H1 (cell line): ENCODE data around the gene CST11. TPM values are rescaled to one million over a fixed set of nuclear protein-coding genes. Genes with fewer than 3 reads are reported as not detected.

Experiments used
- CTCF ChIA-PET: fragments of 300-600 bp; sonication (Branson Sonifier 250); formaldehyde crosslinking; loops from one replicate; lab custom pipeline; 2021; ENCODE audit not compliant: partially characterized antibody; lab: Charles Lee
- POLR2A ChIA-PET: fragments of 300-600 bp; sonication (Branson Sonifier 250); formaldehyde crosslinking; loops from one replicate; lab custom pipeline; 2021; ENCODE audit warnings: inconsistent platforms; ENCODE audit not compliant: partially characterized antibody; lab: Charles Lee
- DNase-seq, 2 experiments: peaks; one replicate each; pipeline versions ENCODE4 v3.0.0 to v3.0.0-alpha.2; 2010 to 2022; ENCODE audit warnings: low spot score in 2 of 2, low read depth in 1 of 2, mixed read lengths in 1 of 2
- FAIRE-seq: peaks from 2 replicates; lab custom pipeline; 2011; peaks lifted over from hg19 to GRCh38; lab: Jason Lieb, UNC
- H2AFZ ChIP-seq: 2 replicates; pipeline ENCODE4 v1.8.1; 2012; ENCODE audit warnings: low read length, inconsistent platforms
- H2AK5ac ChIP-seq: 2 replicates; pipeline ENCODE4 v1.6.1; 2013; ENCODE audit warnings: low read depth, low read length
- H2BK120ac ChIP-seq: replicated peaks from 2 replicates; pipeline ENCODE3; 2013; ENCODE audit warnings: low read depth, low read length, inconsistent platforms
- H2BK12ac ChIP-seq: 2 replicates; pipeline ENCODE4 v1.6.1; 2013; ENCODE audit warnings: low read depth, low read length
- H2BK15ac ChIP-seq: 2 replicates; pipeline ENCODE4 v1.6.1; 2013; ENCODE audit warnings: low read length
- H2BK20ac ChIP-seq: 2 replicates; pipeline ENCODE4 v1.6.1; 2013; ENCODE audit warnings: low read length
- H2BK5ac ChIP-seq: 2 replicates; pipeline ENCODE4 v1.6.1; 2013; ENCODE audit warnings: low read depth, low read length
- H3K14ac ChIP-seq: 2 replicates; pipeline ENCODE4 v1.6.1; 2013; ENCODE audit warnings: inconsistent platforms; ENCODE audit not compliant: insufficient read length
- H3K18ac ChIP-seq: 2 replicates; pipeline ENCODE4 v1.6.1; 2013; ENCODE audit warnings: low read length; ENCODE audit errors: extremely low read depth
- H3K23ac ChIP-seq: 2 replicates; pipeline ENCODE4 v1.6.1; 2013; ENCODE audit warnings: inconsistent platforms; ENCODE audit not compliant: insufficient read length
- H3K23me2 ChIP-seq: 2 replicates; pipeline ENCODE4 v1.6.1; 2013; ENCODE audit warnings: low read depth, low read length
- H3K27ac ChIP-seq: 2 replicates; pipeline ENCODE4 v1.6.1; 2011; ENCODE audit warnings: low read depth, low read length, inconsistent platforms
- H3K27me3 ChIP-seq, 4 experiments: replicated peaks in 1 of 4; 1 replicate in 1 of 4; 2 replicates in 3 of 4; pipeline versions ENCODE4 v1.6.1 to v1.8.1; 2011 to 2013; ENCODE audit warnings: low read length in 3 of 4, mild to moderate bottlenecking in 3 of 4, inconsistent platforms in 2 of 4, mixed read lengths in 2 of 4, moderate library complexity in 1 of 4; ENCODE audit not compliant: control insufficient read depth in 3 of 4, insufficient read depth in 3 of 4; ENCODE audit errors: extremely low read depth in 1 of 4
- H3K36me3 ChIP-seq, 4 experiments: 2 replicates each; pipeline versions ENCODE4 v1.6.1 to v1.8.1; 2011 to 2013; ENCODE audit warnings: mild to moderate bottlenecking in 4 of 4, low read length in 3 of 4, moderate library complexity in 2 of 4, control low read depth in 1 of 4, inconsistent platforms in 1 of 4; ENCODE audit not compliant: insufficient read depth in 4 of 4, control insufficient read depth in 2 of 4
- H3K4ac ChIP-seq: replicated peaks from 2 replicates; pipeline ENCODE3; 2013; ENCODE audit warnings: low read length, low read depth, mixed read lengths, inconsistent platforms; ENCODE audit not compliant: insufficient read length
- H3K4me1 ChIP-seq, 4 experiments: replicated peaks in 1 of 4; 1 replicate in 1 of 4; 2 replicates in 3 of 4; pipeline versions ENCODE4 v1.6.1 to v1.8.1; 2011 to 2013; ENCODE audit warnings: low read length in 3 of 4, inconsistent platforms in 2 of 4, mixed read lengths in 1 of 4; ENCODE audit not compliant: insufficient read depth in 4 of 4, control insufficient read depth in 3 of 4
- H3K4me2 ChIP-seq, 2 experiments: 2 replicates each; pipeline versions ENCODE4 v1.6.1 to v1.8.1; 2011 to 2013; ENCODE audit warnings: low read depth in 2 of 2, low read length in 2 of 2, control low read depth in 1 of 2, inconsistent platforms in 1 of 2, mild to moderate bottlenecking in 1 of 2; ENCODE audit not compliant: insufficient read depth in 1 of 2
- H3K4me3 ChIP-seq, 4 experiments: fragments of 200-600, 300-600 bp in 1 of 4; sonication (generic), shearing (Covaris generic), sonication (Bioruptor Twin) in 1 of 4; 2 replicates each; pipeline versions ENCODE4 v1.5.1 to v1.8.1; 2011 to 2016; ENCODE audit warnings: low read length in 4 of 4, low read depth in 3 of 4, control low read depth in 2 of 4, inconsistent platforms in 2 of 4, mild to moderate bottlenecking in 2 of 4, mixed read lengths in 1 of 4, moderate library complexity in 1 of 4; ENCODE audit not compliant: insufficient read depth in 2 of 4; ENCODE audit errors: extremely low read depth in 1 of 4
- H3K56ac ChIP-seq: replicated peaks from 2 replicates; pipeline ENCODE3; 2013; ENCODE audit warnings: low read depth, mild to moderate bottlenecking, mixed read lengths, low read length, inconsistent platforms; ENCODE audit not compliant: insufficient read length
- H3K79me1 ChIP-seq: 2 replicates; pipeline ENCODE4 v1.6.1; 2013; ENCODE audit warnings: low read depth, low read length, control low read depth
- H3K79me2 ChIP-seq, 2 experiments: 2 replicates each; pipeline versions ENCODE4 v1.6.1 to v1.8.1; 2012 to 2013; ENCODE audit warnings: low read length in 2 of 2, mild to moderate bottlenecking in 2 of 2, inconsistent platforms in 1 of 2; ENCODE audit not compliant: insufficient read depth in 2 of 2, control insufficient read depth in 1 of 2
- H3K9ac ChIP-seq, 4 experiments: replicated peaks in 1 of 4; 1 replicate in 1 of 4; 2 replicates in 3 of 4; pipeline versions ENCODE4 v1.6.1 to v1.8.1; 2011 to 2013; ENCODE audit warnings: low read depth in 3 of 4, low read length in 3 of 4, control low read depth in 2 of 4, mild to moderate bottlenecking in 2 of 4, moderate library complexity in 2 of 4, inconsistent platforms in 1 of 4; ENCODE audit errors: extremely low read depth in 1 of 4
- H3K9me3 ChIP-seq, 2 experiments: 2 replicates each; pipeline versions ENCODE4 v1.6.1 to v1.8.1; 2012 to 2013; ENCODE audit warnings: mild to moderate bottlenecking in 2 of 2, moderate library complexity in 2 of 2, control low read depth in 1 of 2, inconsistent platforms in 1 of 2, low read depth in 1 of 2, low read length in 1 of 2, mixed read lengths in 1 of 2; ENCODE audit not compliant: insufficient read depth in 2 of 2
- H4K20me1 ChIP-seq, 2 experiments: replicated peaks in 1 of 2; 2 replicates each; pipeline versions ENCODE3 to v1.8.1; 2011 to 2013; ENCODE audit warnings: inconsistent platforms in 2 of 2, low read length in 2 of 2, mild to moderate bottlenecking in 1 of 2; ENCODE audit not compliant: insufficient read depth in 2 of 2, control insufficient read depth in 1 of 2
- H4K5ac ChIP-seq: 2 replicates; pipeline ENCODE4 v1.6.1; 2013; ENCODE audit warnings: low read length, low read depth, mixed read lengths, inconsistent platforms; ENCODE audit not compliant: insufficient read length
- H4K8ac ChIP-seq: 2 replicates; pipeline ENCODE4 v1.8.0; 2013; ENCODE audit warnings: mild to moderate bottlenecking, moderate library complexity, low read length, inconsistent platforms; ENCODE audit not compliant: insufficient read depth; ENCODE audit errors: extremely low read depth
- H4K91ac ChIP-seq: replicated peaks from 2 replicates; pipeline ENCODE3; 2013; ENCODE audit warnings: low read length, mixed read lengths, inconsistent platforms; ENCODE audit not compliant: insufficient read length
- SIX5 ChIP-seq: IDR thresholded peaks from 2 replicates; pipeline ENCODE4 v1.6.1; 2011; ENCODE audit warnings: mild to moderate bottlenecking, low read depth, low read length
- TEAD4 ChIP-seq: IDR thresholded peaks from 2 replicates; pipeline ENCODE4 v1.6.1; 2012; ENCODE audit warnings: low read depth, low read length, inconsistent platforms, mixed read lengths
- WGBS, 2 experiments: shearing (Covaris generic) in 1 of 2; methylation state at CpG; one replicate each; pipeline versions ENCODE4 v1.1.6 to v1.1.7; 2013 to 2015; ENCODE audit warnings: low lambda C conversion rate in 2 of 2, mixed read lengths in 2 of 2, inconsistent platforms in 1 of 2, low coverage in 1 of 2, missing lambda C conversion rate in 1 of 2; ENCODE audit not compliant: insufficient replicate concordance in 2 of 2, insufficient coverage in 1 of 2, insufficient read length in 1 of 2; ENCODE audit errors: extremely low coverage in 1 of 2, missing lambda C conversion rate in 1 of 2; 5-methylcytosine and 5-hydroxymethylcytosine counted together
- polyA plus RNA-seq, 7 experiments: library from polyadenylated mRNA; depleted of rRNA in 3 of 7; stranded (reverse) in 5 of 7; unstranded in 2 of 7; fragments of >200 nt in 5 of 7; fragments of 200-250 nt in 2 of 7; gene quantifications; 1 replicate in 5 of 7; 2 replicates in 1 of 7; 4 replicates in 1 of 7; pipeline versions ENCODE4 v1.2.1 to v1.2.3, GENCODE V29; 2011 to 2013; ENCODE audit warnings: missing spikeins in 2 of 7, mixed read lengths in 2 of 7
- total RNA-seq: library from RNA; stranded (reverse); fragmentation: NEBNext Ultra II Directional; extraction: Animal tissue kit (Norgen Biotek cat#: 25700); gene quantifications from 2 replicates; pipeline ENCODE4 v1.2.1, GENCODE V29; 2021

The CST11 gene
- total and polyA plus RNA-seq, 2 of the 8 experiments (the other 6 are each of a cell fraction or from before 2014, with no cell fraction given) = 2.0 TPM; not detected in 1

DNA sequence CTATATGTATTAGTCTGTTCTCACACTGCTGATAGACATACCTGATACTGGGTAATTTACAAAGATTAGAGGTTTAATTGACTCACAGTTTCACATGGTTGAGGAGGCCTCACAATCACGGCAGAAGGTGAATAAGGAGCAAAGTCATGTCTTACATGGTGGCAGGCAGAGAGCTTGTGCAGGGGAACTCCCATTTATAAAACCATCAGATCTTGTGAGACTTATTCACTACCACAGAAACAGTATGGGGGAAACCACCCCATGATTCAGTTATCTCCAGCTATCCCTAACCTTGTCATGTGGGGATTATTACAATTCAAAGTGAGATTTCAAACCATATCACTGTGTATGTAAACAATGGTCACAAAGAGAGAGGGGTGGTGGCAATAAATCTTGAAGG, 44.9 kb upstream of the CST11 start:
- no peak overlapping the region for H2BK5ac ChIP-seq
- H3K14ac ChIP-seq = no peak overlapping the region
- no peak overlapping the region for H3K23ac ChIP-seq
- no peak overlapping the region for H4K8ac ChIP-seq
- CTCF ChIA-PET = no interaction called here
- no peak overlapping the region for H2BK120ac ChIP-seq
- no peak overlapping the region for H2BK15ac ChIP-seq
- peak overlapping the region; percentile 59 for H4K91ac ChIP-seq
- no peak overlapping the region for H3K4ac ChIP-seq
- H3K36me3 ChIP-seq = no peaks in the 10 kb centered on the region
- no peak overlapping the region for H3K4me2 ChIP-seq
- H3K79me1 ChIP-seq = no peaks in the 10 kb centered on the region
- POLR2A ChIA-PET = no interaction called here
- no peak overlapping the region for H3K18ac ChIP-seq
- peaks cover 0 to 1% of the 10 kb centered on the region in 2 experiments for H4K20me1 ChIP-seq
- no peak overlapping the region for H2AFZ ChIP-seq
- DNase-seq (no peak), FAIRE-seq (no peak)
- 0 out of 2 replicates have a peak overlapping the region, but pooled peaks have one; percentile 34 for H2BK20ac ChIP-seq
- H3K27me3 ChIP-seq = no peaks in the 10 kb centered on the region
- H3K79me2 ChIP-seq = no peaks in the 10 kb centered on the region
- peaks cover 3% of the 10 kb centered on the region; the same call in 1 of the 2 replicates for H3K23me2 ChIP-seq
- H3K4me3 ChIP-seq = no peak overlapping the region
- no peak overlapping the region for H2BK12ac ChIP-seq
- WGBS, 2 experiments = 95% methylated on average over 1 of the region's 1 CpG; no CpG with 5 or more reads in 1 of the 2 experiments
- no peak overlapping the region for H3K27ac ChIP-seq
- peaks cover 8 to 15% of the 10 kb centered on the region in 2 experiments; a peak in 3 of 4 replicates for H3K9me3 ChIP-seq
- H3K4me1 ChIP-seq = peaks cover 0 to 3% (median 0%) of the 10 kb centered on the region in 4 experiments; a peak in 3 of 7 replicates
- no peak overlapping the region for H4K5ac ChIP-seq
- no peak overlapping the region for H3K56ac ChIP-seq
- no peak overlapping the region for H3K9ac ChIP-seq
- H2AK5ac ChIP-seq = no peak overlapping the region
- TF ChIP-seq SIX5 (no peak), TEAD4 (no peak)
